A549 (cell line): Measurements from ENCODE around the gene RGS14. TPM values are rescaled to one million over a fixed set of nuclear protein-coding genes. Genes with fewer than 3 reads are reported as not detected.

ENCODE experiments used
- ATAC-seq, 2 experiments: fragments of 200-7000 bp in 1 of 2; fragments of >200 bp in 1 of 2; cut with Nextera tagmentation in 1 of 2; cut with Tn5 transposase in 1 of 2; 3 replicates each; pipeline versions ENCODE4 v1.8.0 to v1.9.1; 2018 to 2020; ENCODE audit warnings: mild to moderate bottlenecking in 1 of 2, moderate library complexity in 1 of 2
- CTCF ChIA-PET: fragments of 300-600 bp; sonication (Branson Sonifier 250); formaldehyde crosslinking; extraction: SDS; loops from one replicate; lab custom pipeline; 2021; ENCODE audit warnings: antibody characterized with exemption, inconsistent platforms; lab: Yijun Ruan, JAX
- POLR2A ChIA-PET: fragments of 350-600 bp; formaldehyde crosslinking; extraction: SDS; loops from one replicate; lab custom pipeline; 2021; ENCODE audit warnings: antibody characterized with exemption, inconsistent platforms; lab: Yijun Ruan, JAX
- DNase-seq, 2 experiments: peaks; one replicate each; pipeline versions ENCODE4 v3.0.0 to v3.0.0-alpha.2; 2011 to 2016; ENCODE audit warnings: low read depth in 1 of 2, low spot score in 1 of 2
- FAIRE-seq: peaks from 2 replicates; lab custom pipeline; 2011; peaks lifted over from hg19 to GRCh38; lab: Jason Lieb, UNC
- H3K27ac ChIP-seq, 2 experiments: fragments of >200 bp; sonication (Bioruptor Twin); formaldehyde crosslinking; 3 replicates each; pipeline ENCODE4 v1.5.1; 2016 to 2017
- H3K4me1 ChIP-seq: fragments of >200 bp; sonication (Bioruptor Twin); formaldehyde crosslinking; 3 replicates; pipeline ENCODE4 v1.6.1; 2016
- H3K4me2 ChIP-seq: fragments of >200 bp; sonication (Bioruptor Twin); formaldehyde crosslinking; 3 replicates; pipeline ENCODE4 v1.6.1; 2016
- H3K4me3 ChIP-seq: fragments of >200 bp; sonication (Bioruptor Twin); formaldehyde crosslinking; 3 replicates; pipeline ENCODE4 v1.5.1; 2016
- H3K9me3 ChIP-seq: fragments of >200 bp; sonication (Bioruptor Twin); formaldehyde crosslinking; 3 replicates; pipeline ENCODE4 v1.6.1; 2016
- CBX2 ChIP-seq: fragments of 200-600 bp; sonication (generic); IDR thresholded peaks from 2 replicates; pipeline ENCODE4 v1.6.1; 2016; ENCODE audit warnings: low read depth, mild to moderate bottlenecking, borderline replicate concordance
- CEBPB ChIP-seq, 2 experiments: fragments of >200 bp in 1 of 2; sonication (Bioruptor Twin) in 1 of 2; formaldehyde crosslinking in 1 of 2; IDR thresholded peaks; 2 replicates each; pipeline ENCODE4 v1.6.1; 2012 to 2016
- CHD4 ChIP-seq: fragments of 200-600 bp; sonication (generic); IDR thresholded peaks from 2 replicates; pipeline ENCODE4 v1.6.1; 2016; ENCODE audit warnings: antibody characterized with exemption, mild to moderate bottlenecking, borderline replicate concordance
- ESRRA ChIP-seq: fragments of 150-350 bp; IDR thresholded peaks from 2 replicates; pipeline ENCODE4 v1.6.1; 2014; ENCODE audit warnings: mild to moderate bottlenecking, low read length, borderline replicate concordance
- FOSB ChIP-seq: fragments of 250-450 bp; sonication (Bioruptor Pico); IDR thresholded peaks from 2 replicates; pipeline ENCODE4 v1.5.0; 2020; ENCODE audit warnings: mild to moderate bottlenecking, moderate library complexity
- HDAC2 ChIP-seq: fragments of 200-600 bp; sonication (generic); IDR thresholded peaks from 2 replicates; pipeline ENCODE4 v1.6.1; 2016
- HOXA7 ChIP-seq: fragments of 250-450 bp; sonication (Bioruptor Pico); IDR thresholded peaks from 2 replicates; pipeline ENCODE4 v1.5.0; 2020; ENCODE audit warnings: mild to moderate bottlenecking, moderate library complexity
- JUN ChIP-seq, 2 experiments: fragments of >200 bp; sonication (Bioruptor Twin); formaldehyde crosslinking; IDR thresholded peaks; 2 replicates in 1 of 2; 3 replicates in 1 of 2; pipeline ENCODE4 v1.6.1; 2016 to 2017
- KDM1A ChIP-seq: fragments of 200-600 bp; sonication (generic); IDR thresholded peaks from 2 replicates; pipeline ENCODE4 v1.6.1; 2016; ENCODE audit warnings: low read depth, mild to moderate bottlenecking
- KDM5A ChIP-seq: fragments of 200-600 bp; sonication (generic); IDR thresholded peaks from 2 replicates; pipeline ENCODE4 v1.6.1; 2016; ENCODE audit warnings: antibody characterized with exemption, mild to moderate bottlenecking
- MAFK ChIP-seq: fragments of 450-650 bp; IDR thresholded peaks from 2 replicates; pipeline ENCODE4 v1.6.1; 2014; ENCODE audit not compliant: partially characterized antibody
- MAZ ChIP-seq: fragments of 150-350 bp; IDR thresholded peaks from 2 replicates; pipeline ENCODE4 v1.6.1; 2014; ENCODE audit warnings: antibody characterized with exemption, low read depth, low read length, borderline replicate concordance
- NPAS2 ChIP-seq: fragments of 250-450 bp; sonication (Bioruptor Pico); IDR thresholded peaks from 2 replicates; pipeline ENCODE4 v1.8.0; 2022; ENCODE audit warnings: mild to moderate bottlenecking, moderate library complexity, borderline replicate concordance
- POLR2A ChIP-seq: IDR thresholded peaks from 2 replicates; pipeline ENCODE4 v1.6.1; 2012; ENCODE audit warnings: mild to moderate bottlenecking, low read length
- RCOR1 ChIP-seq: fragments of 150-350 bp; IDR thresholded peaks from 2 replicates; pipeline ENCODE4 v1.6.1; 2014; ENCODE audit warnings: antibody characterized with exemption, low read length, low read depth
- RFX5 ChIP-seq: fragments of 450-650 bp; IDR thresholded peaks from 2 replicates; pipeline ENCODE4 v1.7.1; 2014; ENCODE audit warnings: antibody characterized with exemption, mild to moderate bottlenecking, moderate library complexity
- TFCP2L1 ChIP-seq: fragments of 250-450 bp; sonication (Bioruptor Pico); IDR thresholded peaks from 2 replicates; pipeline ENCODE4 v1.5.0; 2021; ENCODE audit warnings: mild to moderate bottlenecking
- ZNF302 ChIP-seq: fragments of 250-450 bp; sonication (Bioruptor Pico); IDR thresholded peaks from 2 replicates; pipeline ENCODE4 v1.9.0; 2021; ENCODE audit warnings: inconsistent platforms, mild to moderate bottlenecking, moderate library complexity
- WGBS: methylation state at CpG from one replicate; pipeline ENCODE4 v1.1.6; 2017; ENCODE audit errors: missing lambda C conversion rate; 5-methylcytosine and 5-hydroxymethylcytosine counted together
- polyA plus RNA-seq, 4 experiments: library from polyadenylated mRNA; depleted of rRNA in 3 of 4; stranded (reverse); fragments of >200 nt; fragmentation: RNase III in 1 of 4; extraction: RNeasy Plus Mini Kit Qiagen cat#74134 plus additional on column Dnase treatment in 1 of 4; gene quantifications; 2 replicates in 3 of 4; 3 replicates in 1 of 4; pipeline ENCODE4 v1.2.3, GENCODE V29; 2011 to 2017
- TF ChIP-seq, protein P1 (sequence below): IDR thresholded peaks from 2 replicates; pipeline ENCODE4 v1.6.1; 2012; ENCODE audit warnings: low read depth, borderline replicate concordance
- TF ChIP-seq, protein P2 (sequence below): IDR thresholded peaks from 2 replicates; pipeline ENCODE4 v1.6.1; 2012
- TF ChIP-seq, protein P3 (sequence below): fragments of 250-450 bp; sonication (Bioruptor Pico); IDR thresholded peaks from 2 replicates; pipeline ENCODE4 v1.5.0; 2021; ENCODE audit warnings: mild to moderate bottlenecking, moderate library complexity, borderline replicate concordance

RGS14 gene
- polyA plus RNA-seq, 2 of the 4 experiments (the other 2 are of a cell fraction), result 3.9 to 8.4 TPM

DNA sequence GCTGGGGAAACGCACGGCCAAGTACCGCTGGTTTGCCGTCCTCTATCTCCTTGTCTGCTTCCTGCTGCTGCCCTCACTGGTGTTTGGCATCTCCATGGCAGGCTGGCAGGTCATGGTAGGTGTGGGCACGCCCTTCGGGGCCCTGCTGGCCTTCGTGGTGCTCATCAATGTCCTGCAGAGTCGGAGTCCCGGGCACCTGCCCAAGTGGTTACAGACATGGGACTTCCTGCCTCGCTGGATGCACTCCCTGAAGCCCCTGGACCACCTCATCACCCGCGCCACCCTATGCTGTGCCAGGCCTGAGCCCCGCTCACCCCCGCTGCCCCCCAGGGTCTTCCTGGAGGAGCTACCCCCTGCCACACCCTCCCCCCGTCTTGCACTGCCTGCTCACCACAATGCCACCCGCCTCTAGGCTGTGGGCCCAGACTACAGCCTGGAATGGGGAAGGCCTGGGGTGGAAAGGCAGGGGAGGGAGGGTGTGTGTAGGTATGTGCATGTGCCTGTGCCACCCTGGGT lies 40.2 kb downstream of the RGS14 start:
- no peak overlapping the region for H3K4me2 ChIP-seq
- peaks cover 5% of the 10 kb centered on the region; the same call in 1 of the 3 replicates for H3K4me1 ChIP-seq
- TF ChIP-seq ZNF302 (CRISPR knock-in tag) (no peak), HOXA7 (CRISPR knock-in tag) (no peak), TFCP2L1 (CRISPR knock-in tag) (no peak), POLR2A (no peak), HDAC2 (no peak), NPAS2 (CRISPR knock-in tag) (no peak), JUN (IDR thresholded peaks at IDR 0.05) (no peak), KDM5A (no peak), CEBPB (IDR thresholded peaks at IDR 0.05) (no peak), MAFK (no peak), RCOR1 (no peak), RFX5 (no peak)
- TF ChIP-seq, protein P1, sequence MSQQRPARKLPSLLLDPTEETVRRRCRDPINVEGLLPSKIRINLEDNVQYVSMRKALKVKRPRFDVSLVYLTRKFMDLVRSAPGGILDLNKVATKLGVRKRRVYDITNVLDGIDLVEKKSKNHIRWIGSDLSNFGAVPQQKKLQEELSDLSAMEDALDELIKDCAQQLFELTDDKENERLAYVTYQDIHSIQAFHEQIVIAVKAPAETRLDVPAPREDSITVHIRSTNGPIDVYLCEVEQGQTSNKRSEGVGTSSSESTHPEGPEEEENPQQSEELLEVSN, result no peak
- TF ChIP-seq, protein P2, sequence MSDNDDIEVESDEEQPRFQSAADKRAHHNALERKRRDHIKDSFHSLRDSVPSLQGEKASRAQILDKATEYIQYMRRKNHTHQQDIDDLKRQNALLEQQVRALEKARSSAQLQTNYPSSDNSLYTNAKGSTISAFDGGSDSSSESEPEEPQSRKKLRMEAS, result no peak
- ATAC-seq (no peak), FAIRE-seq (no peak), DNase-seq (no peak)
- 71% methylated on average over 13 of the region's 16 CpGs for WGBS
- no peak overlapping the region for H3K4me3 ChIP-seq
- CTCF ChIA-PET, result interaction anchor here (1.3 to 43.1 kb wide), 4 partner anchors 18 to 103 kb away, joined by 3 to 1107 read pairs (median 183); partner anchors contain the start of genes PRR7 and SLC34A1
- no peak overlapping the region for H3K27ac ChIP-seq
- POLR2A ChIA-PET, result no interaction called here
- H3K9me3 ChIP-seq, result no peaks in the 10 kb centered on the region

DNA sequence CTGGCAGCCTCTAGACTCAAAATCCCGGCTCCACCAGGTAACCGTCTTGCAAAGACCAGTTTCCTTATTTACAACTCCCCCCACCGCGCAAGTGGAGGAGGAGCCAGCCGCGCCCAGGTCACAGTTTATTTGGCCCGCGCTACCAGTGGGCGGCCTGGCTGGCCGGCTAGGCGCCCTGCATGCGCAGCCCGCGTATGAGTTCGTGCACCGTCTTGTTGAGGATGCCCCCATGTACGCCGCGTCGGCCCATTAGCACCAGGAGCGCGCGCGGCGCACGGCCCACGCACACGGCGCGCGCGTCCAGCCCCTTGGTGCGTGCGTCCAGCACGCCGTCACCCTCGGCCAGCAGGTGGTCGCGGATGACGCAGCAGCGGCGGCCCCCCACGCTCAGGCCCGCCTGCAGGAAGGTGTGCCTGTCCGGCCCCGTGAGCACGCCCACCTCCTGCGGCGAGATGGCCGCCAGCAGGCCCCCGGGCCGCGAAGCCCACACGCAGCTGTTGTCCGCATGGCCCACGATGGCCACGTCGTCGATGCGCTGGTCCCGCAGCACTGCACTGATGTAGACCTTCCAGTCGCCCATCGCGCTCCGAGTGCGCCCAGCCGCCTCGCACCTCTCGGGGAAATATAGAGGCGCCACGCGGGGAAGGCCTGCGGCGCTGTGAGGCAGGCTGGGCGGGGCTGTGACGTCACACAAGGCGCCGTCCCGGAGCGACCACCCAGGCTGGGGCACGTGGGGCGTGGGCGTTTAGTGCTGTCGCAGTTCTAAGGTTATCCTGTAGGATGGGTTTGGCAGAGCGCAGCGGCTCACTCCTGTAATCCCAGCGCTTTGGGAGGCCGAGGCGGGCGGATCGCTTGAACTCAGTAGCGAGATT lies 42.5 kb downstream of the RGS14 start, which contains the start of gene PFN3:
Gene PFN3 (minus strand): TSS at position 665 of the 872 bp plus-strand sequence. CDS start 85 bp downstream, at position 580.
- H3K4me2 ChIP-seq, result no peak within 1 kb of the TSS
- ATAC-seq, result no peak
- FAIRE-seq, result no peak
- no peak within 1 kb of the TSS for H3K27ac ChIP-seq
- TF ChIP-seq MAZ (no peak), CHD4 (no peak), POLR2A (no peak), CBX2 (no peak), ESRRA (no peak), KDM1A (no peak), RFX5 (no peak), FOSB (no peak), HOXA7 (CRISPR knock-in tag) (no peak)
- TF ChIP-seq, protein P3, sequence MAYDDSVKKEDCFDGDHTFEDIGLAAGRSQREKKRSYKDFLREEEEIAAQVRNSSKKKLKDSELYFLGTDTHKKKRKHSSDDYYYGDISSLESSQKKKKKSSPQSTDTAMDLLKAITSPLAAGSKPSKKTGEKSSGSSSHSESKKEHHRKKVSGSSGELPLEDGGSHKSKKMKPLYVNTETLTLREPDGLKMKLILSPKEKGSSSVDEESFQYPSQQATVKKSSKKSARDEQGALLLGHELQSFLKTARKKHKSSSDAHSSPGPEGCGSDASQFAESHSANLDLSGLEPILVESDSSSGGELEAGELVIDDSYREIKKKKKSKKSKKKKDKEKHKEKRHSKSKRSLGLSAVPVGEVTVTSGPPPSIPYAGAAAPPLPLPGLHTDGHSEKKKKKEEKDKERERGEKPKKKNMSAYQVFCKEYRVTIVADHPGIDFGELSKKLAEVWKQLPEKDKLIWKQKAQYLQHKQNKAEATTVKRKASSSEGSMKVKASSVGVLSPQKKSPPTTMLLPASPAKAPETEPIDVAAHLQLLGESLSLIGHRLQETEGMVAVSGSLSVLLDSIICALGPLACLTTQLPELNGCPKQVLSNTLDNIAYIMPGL (CRISPR knock-in tag), result no peak
- ChIA-PET CTCF (interaction anchor here (3.7 to 43.1 kb wide), 5 partner anchors 16 to 286 kb away, joined by 17 to 1107 read pairs (median 131); partner anchors contain the start of genes PDLIM7, PRR7 and SLC34A1), POLR2A (no interaction called here)
- no peak within 1 kb of the TSS for H3K4me3 ChIP-seq
- WGBS, result 94% methylated on average over 76 of the region's 92 CpGs
- peaks cover 11% of the 10 kb centered on the region; the same call in 2 of the 3 replicates for H3K4me1 ChIP-seq
- no peak for DNase-seq
- H3K9me3 ChIP-seq, result no peaks in the 10 kb centered on the region
